HEK293 (cell line): Measurements from ENCODE around the gene SLC35F4.

ENCODE experiments used
- CTCF ChIA-PET: fragments of 350-600 bp; formaldehyde crosslinking; extraction: SDS; loops from one replicate; lab custom pipeline; 2021; ENCODE audit warnings: antibody characterized with exemption; lab: Yijun Ruan, JAX
- POLR2A ChIA-PET: fragments of 300-600 bp; formaldehyde crosslinking; extraction: SDS; loops from one replicate; lab custom pipeline; 2020; ENCODE audit warnings: antibody characterized with exemption, inconsistent platforms; lab: Yijun Ruan, JAX
- H3K27ac ChIP-seq: fragments of 200-500 bp; sonication (Bioruptor generic); 2 replicates; pipeline ENCODE4 v1.5.1; 2014; ENCODE audit warnings: low read depth, low read length, control low read depth, inconsistent platforms; ENCODE audit errors: extremely low read depth
- H3K36me3 ChIP-seq, 2 experiments: fragments of 200-500 bp in 1 of 2; sonication (Bioruptor generic) in 1 of 2; 1 replicate in 1 of 2; 2 replicates in 1 of 2; pipeline ENCODE4 v1.5.1; 2014 to 2017; ENCODE audit warnings: inconsistent platforms in 2 of 2, low read length in 2 of 2; ENCODE audit not compliant: control insufficient read depth in 2 of 2, insufficient read depth in 1 of 2
- H3K4me1 ChIP-seq: fragments of 200-500 bp; sonication (Bioruptor generic); 2 replicates; pipeline ENCODE4 v1.5.1; 2014; ENCODE audit warnings: mild to moderate bottlenecking, low read length, inconsistent platforms; ENCODE audit not compliant: control insufficient read depth, insufficient read depth
- H3K4me3 ChIP-seq: 2 replicates; pipeline ENCODE4 v1.5.1; 2011; ENCODE audit warnings: low read depth, mild to moderate bottlenecking, control low read depth, low read length, moderate library complexity
- H3K9me3 ChIP-seq: fragments of 200-500 bp; sonication (Bioruptor generic); 2 replicates; pipeline ENCODE4 v1.5.1; 2014; ENCODE audit warnings: low read depth, low read length, inconsistent platforms; ENCODE audit not compliant: control insufficient read depth, insufficient read depth
- GLIS1 ChIP-seq: fragments of 450-650 bp; formaldehyde crosslinking; IDR thresholded peaks from 2 replicates; pipeline ENCODE4 v1.5.1; 2016; ENCODE audit warnings: missing biosample characterization, missing genetic modification characterization
- IKZF3 ChIP-seq: fragments of 450-650 bp; IDR thresholded peaks from 2 replicates; pipeline ENCODE4 v1.5.0; 2018; ENCODE audit warnings: missing biosample characterization, mild to moderate bottlenecking, missing genetic modification characterization, moderate library complexity
- PRDM4 ChIP-seq: fragments of 450-650 bp; formaldehyde crosslinking; IDR thresholded peaks from 2 replicates; pipeline ENCODE4 v1.5.1; 2017; ENCODE audit warnings: missing biosample characterization, missing genetic modification characterization
- PRDM6 ChIP-seq: fragments of 450-650 bp; formaldehyde crosslinking; IDR thresholded peaks from 2 replicates; pipeline ENCODE4 v1.5.1; 2017; ENCODE audit warnings: missing biosample characterization, missing genetic modification characterization
- REST ChIP-seq: fragments of 450-650 bp; formaldehyde crosslinking; IDR thresholded peaks from 2 replicates; pipeline ENCODE4 v1.5.1; 2016; ENCODE audit warnings: missing biosample characterization, missing genetic modification characterization
- TRIM28 ChIP-seq: IDR thresholded peaks from 2 replicates; pipeline ENCODE4 v1.6.1; 2011; ENCODE audit warnings: low read length, control low read depth, borderline replicate concordance
- ZBTB26 ChIP-seq: fragments of 450-650 bp; formaldehyde crosslinking; optimal IDR thresholded peaks from 2 replicates; pipeline ENCODE3; 2016; ENCODE audit warnings: missing biosample characterization, mild to moderate bottlenecking, missing genetic modification characterization
- ZNF112 ChIP-seq: fragments of 450-650 bp; formaldehyde crosslinking; IDR thresholded peaks from 2 replicates; pipeline ENCODE4 v1.5.0; 2017; ENCODE audit warnings: missing biosample characterization, missing genetic modification characterization
- ZNF114 ChIP-seq: fragments of 450-650 bp; formaldehyde crosslinking; IDR thresholded peaks from 2 replicates; pipeline ENCODE4 v1.5.0; 2017; ENCODE audit warnings: missing biosample characterization, missing genetic modification characterization
- ZNF140 ChIP-seq: fragments of 450-650 bp; formaldehyde crosslinking; IDR thresholded peaks from 2 replicates; pipeline ENCODE4 v1.5.1; 2016; ENCODE audit warnings: missing biosample characterization, missing genetic modification characterization
- ZNF23 ChIP-seq: fragments of 450-650 bp; formaldehyde crosslinking; IDR thresholded peaks from 2 replicates; pipeline ENCODE4 v1.5.1; 2016; ENCODE audit warnings: missing biosample characterization, missing genetic modification characterization, borderline replicate concordance
- ZNF335 ChIP-seq: fragments of 450-650 bp; formaldehyde crosslinking; conservative IDR thresholded peaks from 2 replicates; pipeline ENCODE4 v1.5.1; 2016; ENCODE audit warnings: missing biosample characterization, missing genetic modification characterization
- ZNF433 ChIP-seq: fragments of 450-650 bp; formaldehyde crosslinking; IDR thresholded peaks from 2 replicates; pipeline ENCODE4 v1.5.1; 2016; ENCODE audit warnings: missing biosample characterization, missing genetic modification characterization, low read depth
- ZNF785 ChIP-seq: fragments of 450-650 bp; formaldehyde crosslinking; IDR thresholded peaks from 2 replicates; pipeline ENCODE4 v1.5.1; 2016; ENCODE audit warnings: missing biosample characterization, missing genetic modification characterization
- ZNF830 ChIP-seq: fragments of 450-650 bp; IDR thresholded peaks from 2 replicates; pipeline ENCODE4 v1.5.0; 2018; ENCODE audit warnings: missing biosample characterization, missing genetic modification characterization, low read depth, mild to moderate bottlenecking, moderate library complexity

SLC35F4 gene

GRCh38 chr14:57573173-57573572 lies 292.7 kb downstream of the SLC35F4 start:
- POLR2A ChIA-PET, result no interaction called here

GRCh38 chr14:57568554-57568953 lies 297.3 kb downstream of the SLC35F4 start:
- no peak overlapping the region for H3K27ac ChIP-seq
- TF ChIP-seq REST (tag by site-specific recombination) (no peak), ZBTB26 (tag by site-specific recombination) (no peak), GLIS1 (tag by site-specific recombination) (no peak), ZNF112 (tag by site-specific recombination) (no peak)
- ChIA-PET POLR2A (no interaction called here), CTCF (no interaction called here)
- H3K4me1 ChIP-seq, result no peaks in the 10 kb centered on the region
- no peaks in the 10 kb centered on the region for H3K36me3 ChIP-seq
- H3K4me3 ChIP-seq, result no peak overlapping the region
- H3K9me3 ChIP-seq, result no peaks in the 10 kb centered on the region

More at GRCh38 chr14:57573173-57573572, 292.7 kb downstream of the SLC35F4 start:
- CTCF ChIA-PET, result interaction anchor here (0.6 kb wide), 1 partner anchor 544 kb away, joined by 3 read pairs; no protein-coding TSS in a partner anchor
- no peaks in the 10 kb centered on the region for H3K36me3 ChIP-seq
- H3K4me1 ChIP-seq, result no peaks in the 10 kb centered on the region
- H3K4me3 ChIP-seq, result no peak overlapping the region
- H3K9me3 ChIP-seq, result no peaks in the 10 kb centered on the region
- TF ChIP-seq ZNF114 (tag by site-specific recombination), result no peak
- TF ChIP-seq ZNF830, result no peak
- TF ChIP-seq PRDM4, result no peak
- TF ChIP-seq ZNF140, result no peak
- TF ChIP-seq ZNF785 (tag by site-specific recombination), result no peak
- TF ChIP-seq IKZF3 (tag by site-specific recombination), result no peak
- no peak for TF ChIP-seq ZNF23 (tag by site-specific recombination)
- no peak for TF ChIP-seq TRIM28
- TF ChIP-seq ZNF433 (tag by site-specific recombination), result no peak
- TF ChIP-seq PRDM6 (tag by site-specific recombination), result no peak
- TF ChIP-seq ZNF335 (tag by site-specific recombination), result no peak
- no peak overlapping the region for H3K27ac ChIP-seq
